Tibial artery (tissue), 4 donors: ENCODE measurements around the gene PRSS50.

ENCODE experiments used
- DNase-seq, 2 donors: peaks; one replicate each; pipeline ENCODE4 v3.0.0-alpha.2; 2019
- H3K27ac ChIP-seq, 2 donors: fragments of 200-600 bp; sonication (generic) in 1 of 2; 1 replicate in 1 of 2; 2 replicates in 1 of 2; pipeline ENCODE4 v1.5.1; 2018 to 2019; ENCODE audit warnings: mild to moderate bottlenecking in 1 of 2
- H3K27me3 ChIP-seq, 2 donors: fragments of 200-600 bp; sonication (generic) in 1 of 2; one replicate each; pipeline versions ENCODE4 v1.5.1 to v1.6.0; 2016 to 2019
- H3K36me3 ChIP-seq, 3 donors: fragments of 200-600 bp; sonication (generic) in 2 of 3; one replicate each; pipeline ENCODE4 v1.5.1; 2016 to 2019; ENCODE audit warnings: mild to moderate bottlenecking in 2 of 3
- H3K4me1 ChIP-seq, 4 donors: fragments of 200-600 bp; sonication (generic) in 2 of 4; 1 replicate in 3 of 4; 2 replicates in 1 of 4; pipeline ENCODE4 v1.5.1; 2016 to 2019
- H3K4me3 ChIP-seq, 2 donors: fragments of 200-600 bp; sonication (generic) in 1 of 2; 1 replicate in 1 of 2; 2 replicates in 1 of 2; pipeline ENCODE4 v1.5.1; 2018 to 2019; ENCODE audit warnings: mild to moderate bottlenecking in 2 of 2
- H3K9me3 ChIP-seq, 3 donors: fragments of 200-600 bp; sonication (generic) in 1 of 3; one replicate each; pipeline ENCODE4 v1.5.1; 2016 to 2019
- intact Hi-C: fragments of 100-400 bp; cut with DNase I; formaldehyde crosslinking; loops from one replicate; pipeline ENCODE4 v1.15.0; 2023; ENCODE audit warnings: low total_unique reads
- TF ChIP-seq, protein P1 (sequence below), 2 experiments: fragments of 200-600 bp in 1 of 2; fragments of 450-650 bp in 1 of 2; IDR thresholded peaks; one replicate each; pipeline ENCODE4 v1.5.1; 2017 to 2019; ENCODE audit warnings: antibody characterized with exemption in 2 of 2, mild to moderate bottlenecking in 1 of 2, moderate library complexity in 1 of 2

The PRSS50 gene

DNA sequence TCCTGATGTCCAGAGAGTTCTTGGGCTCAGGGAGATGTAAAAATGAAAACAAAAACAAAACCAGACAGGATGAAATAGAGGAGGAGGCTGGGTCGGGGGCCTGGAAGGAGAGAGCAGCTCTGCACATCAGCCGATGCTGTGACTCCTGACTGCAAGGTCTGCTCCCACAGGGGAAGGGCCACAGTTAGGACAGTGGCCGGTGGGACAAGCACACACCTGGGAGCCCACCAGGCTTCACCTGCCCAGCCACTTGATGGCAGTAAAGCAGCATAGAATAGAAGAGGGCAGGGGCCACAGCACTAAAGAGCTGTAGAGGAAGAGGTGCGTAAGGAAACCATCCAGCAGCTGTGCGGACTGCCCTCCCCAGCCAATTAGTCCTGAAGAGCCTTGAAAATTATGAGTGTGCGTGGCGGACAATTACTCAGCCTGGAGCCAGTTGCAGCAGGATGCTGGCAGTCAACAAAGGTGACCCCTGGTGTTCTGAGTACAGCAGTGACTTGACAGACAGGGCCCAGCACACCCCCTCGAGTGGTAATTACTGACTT, 54.0 kb downstream of the PRSS50 start:
- Histone ChIP-seq H3K9me3 (no peaks in the 10 kb centered on the region), H3K4me3 (no peak overlapping the region), H3K4me1 (peaks cover 0 to 24% (median 0%) of the 10 kb centered on the region in 4 donors), H3K27me3 (peaks cover 0 to 12% of the 10 kb centered on the region in 2 donors), H3K36me3 (no peaks in the 10 kb centered on the region), H3K27ac (no peak overlapping the region)
- intact Hi-C loops: no loop called here
- TF ChIP-seq, protein P1, sequence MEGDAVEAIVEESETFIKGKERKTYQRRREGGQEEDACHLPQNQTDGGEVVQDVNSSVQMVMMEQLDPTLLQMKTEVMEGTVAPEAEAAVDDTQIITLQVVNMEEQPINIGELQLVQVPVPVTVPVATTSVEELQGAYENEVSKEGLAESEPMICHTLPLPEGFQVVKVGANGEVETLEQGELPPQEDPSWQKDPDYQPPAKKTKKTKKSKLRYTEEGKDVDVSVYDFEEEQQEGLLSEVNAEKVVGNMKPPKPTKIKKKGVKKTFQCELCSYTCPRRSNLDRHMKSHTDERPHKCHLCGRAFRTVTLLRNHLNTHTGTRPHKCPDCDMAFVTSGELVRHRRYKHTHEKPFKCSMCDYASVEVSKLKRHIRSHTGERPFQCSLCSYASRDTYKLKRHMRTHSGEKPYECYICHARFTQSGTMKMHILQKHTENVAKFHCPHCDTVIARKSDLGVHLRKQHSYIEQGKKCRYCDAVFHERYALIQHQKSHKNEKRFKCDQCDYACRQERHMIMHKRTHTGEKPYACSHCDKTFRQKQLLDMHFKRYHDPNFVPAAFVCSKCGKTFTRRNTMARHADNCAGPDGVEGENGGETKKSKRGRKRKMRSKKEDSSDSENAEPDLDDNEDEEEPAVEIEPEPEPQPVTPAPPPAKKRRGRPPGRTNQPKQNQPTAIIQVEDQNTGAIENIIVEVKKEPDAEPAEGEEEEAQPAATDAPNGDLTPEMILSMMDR (IDR thresholded peaks at IDR 0.05): no peak
- no peak for DNase-seq

DNA sequence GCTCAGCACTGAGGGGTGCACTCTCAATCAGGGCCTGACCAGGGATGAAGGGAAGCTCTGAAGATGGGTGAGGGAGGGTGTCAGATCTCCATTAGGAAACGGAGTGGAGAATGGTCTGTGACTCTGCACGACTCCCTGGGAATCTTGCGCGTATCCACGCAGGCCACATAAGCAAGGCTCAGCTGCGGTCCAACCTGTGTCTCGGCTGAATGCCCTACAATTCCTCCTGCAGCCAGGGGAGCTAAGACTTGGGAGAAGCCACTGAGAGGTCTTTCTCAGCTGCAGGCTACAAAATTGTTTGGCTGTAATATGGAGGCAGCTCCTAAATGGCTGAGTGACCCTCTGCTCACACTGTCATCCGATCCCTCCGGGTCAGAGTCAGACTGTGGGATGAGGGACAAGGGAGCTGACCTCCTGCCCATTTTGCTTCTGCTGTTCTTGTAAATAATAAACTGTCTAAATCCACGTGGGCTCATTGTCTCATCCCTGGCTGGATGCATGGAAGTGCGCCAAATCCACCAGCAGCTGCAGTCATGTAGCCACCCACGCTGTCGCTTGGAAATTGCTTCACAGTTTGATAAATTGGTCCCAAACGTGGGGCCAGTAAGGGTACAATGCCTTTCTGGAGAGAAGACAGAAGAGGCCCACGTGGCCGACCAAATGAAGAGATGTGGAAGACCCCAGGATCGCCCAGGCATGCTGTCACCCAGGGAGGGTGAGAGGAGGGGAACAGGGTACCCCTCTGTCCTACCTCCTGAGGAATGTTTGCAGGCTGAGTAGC, 54.7 kb downstream of the PRSS50 start:
- TF ChIP-seq, protein P1 (IDR thresholded peaks at IDR 0.05): no peak
- intact Hi-C loops: no loop called here
- H3K4me1 ChIP-seq: peaks cover 0 to 24% (median 0%) of the 10 kb centered on the region in 4 donors
- no peak for DNase-seq
- H3K4me3 ChIP-seq: no peak overlapping the region
- H3K27me3 ChIP-seq: peaks cover 0 to 12% of the 10 kb centered on the region in 2 donors
- H3K36me3 ChIP-seq: no peaks in the 10 kb centered on the region
- no peak overlapping the region for H3K27ac ChIP-seq
- H3K9me3 ChIP-seq: no peaks in the 10 kb centered on the region
